HT1080 (cell line): Measurements from ENCODE around the gene NTS. TPM values are rescaled to one million over a fixed set of nuclear protein-coding genes. Genes with fewer than 3 reads are reported as not detected.

ENCODE experiments used
- DNase-seq: peaks from one replicate; pipeline ENCODE4 v3.0.0-alpha.2; 2015; ENCODE audit warnings: low read depth
- total RNA-seq: library from RNA; depleted of rRNA; stranded (reverse); fragments of >200 nt; shearing (Covaris generic); gene quantifications from 2 replicates; pipeline ENCODE4 v1.2.3, GENCODE V29; 2014; rRNA removed

NTS gene
- total RNA-seq, 1 experiment from 2014 or later: 0.56 TPM

- DNase-seq: peak; percentile 49
These were observed 46.3 kb downstream of the NTS start for GRCh38 chr12:85920324-85920947.

- no peak for DNase-seq
These were observed 49.8 kb downstream of the NTS start for GRCh38 chr12:85923767-85924331.

GRCh38 chr12:85927166-85927565 is 53.1 kb downstream of the NTS start:
- DNase-seq: no peak

Other genes with a start within 250 kb of the NTS start
- 0.03 and 0.21 TPM in 2 replicates for gene RASSF9, start 37.9 kb upstream of the NTS start, total RNA-seq